ENCODE results near the gene SEPTIN6.
A peak's percentile ranks its signal among the peaks of the same experiment; 100 is the strongest.

Gene SEPTIN6

GRCh38 chrX:119682019-119682989 lies 10.7 kb downstream of the SEPTIN6 start:
- DNase-seq (ENCODE audit: low read depth), result peak; percentile 79
- H3K4me3 ChIP-seq (ENCODE audit: low read depth, low read length), result peak overlapping the region; percentile 46
- TF ChIP-seq CTCF (IDR thresholded peaks at IDR 0.05; ENCODE audit: insufficient read depth, low read depth, low read length, missing control alignments), result no peak

- no peak for TF ChIP-seq CTCF (IDR thresholded peaks at IDR 0.05; ENCODE audit: insufficient read depth, low read depth, low read length, missing control alignments)
- no peak for DNase-seq (ENCODE audit: low read depth)
- H3K4me3 ChIP-seq (ENCODE audit: low read depth, low read length), result peak overlapping the region; percentile 35
Measured at GRCh38 chrX:119677654-119677981, 15.3 kb downstream of the SEPTIN6 start.

- H3K4me3 ChIP-seq (ENCODE audit: low read depth, low read length), result no peak overlapping the region
- no peak for TF ChIP-seq CTCF (IDR thresholded peaks at IDR 0.05; ENCODE audit: insufficient read depth, low read depth, low read length, missing control alignments)
- no peak for DNase-seq (ENCODE audit: low read depth)
Measured at GRCh38 chrX:119676949-119677653, 15.9 kb downstream of the SEPTIN6 start.

- no peak for TF ChIP-seq CTCF (IDR thresholded peaks at IDR 0.05; ENCODE audit: insufficient read depth, low read depth, low read length, missing control alignments)
- no peak overlapping the region for H3K4me3 ChIP-seq (ENCODE audit: low read depth, low read length)
- DNase-seq (ENCODE audit: low read depth), result no peak
Measured at GRCh38 chrX:119673336-119673735, 19.6 kb downstream of the SEPTIN6 start.

GRCh38 chrX:119672426-119672825 lies 20.5 kb downstream of the SEPTIN6 start:
- no peak for DNase-seq (ENCODE audit: low read depth)
- H3K4me3 ChIP-seq (ENCODE audit: low read depth, low read length), result no peak overlapping the region
- no peak for TF ChIP-seq CTCF (IDR thresholded peaks at IDR 0.05; ENCODE audit: insufficient read depth, low read depth, low read length, missing control alignments)

- DNase-seq (ENCODE audit: low read depth), result no peak
- no peak for TF ChIP-seq CTCF (IDR thresholded peaks at IDR 0.05; ENCODE audit: insufficient read depth, low read depth, low read length, missing control alignments)
Measured at GRCh38 chrX:119669424-119670037, 23.4 kb downstream of the SEPTIN6 start.

More at GRCh38 chrX:119669424-119670037, 23.4 kb downstream of the SEPTIN6 start:
- no peak overlapping the region for H3K4me3 ChIP-seq (ENCODE audit: low read depth, low read length)

Measured in GM12865 (cell line).